B cell (primary cell): Measurements from ENCODE around the gene MAP3K13. TPM values are rescaled to one million over a fixed set of nuclear protein-coding genes. Genes with fewer than 3 reads are reported as not detected.

Experiments used
- ATAC-seq: fragments of 200-7000 bp; cut with Tn5 transposase; one replicate; pipeline ENCODE4 v1.10.0; 2021; ENCODE audit warnings: low read depth, mild to moderate bottlenecking, moderate number of reproducible peaks, moderate library complexity
- CTCF ChIA-PET: fragments of 350-600 bp; sonication (Branson Sonifier 250); formaldehyde crosslinking; loops from one replicate; lab custom pipeline; 2021; ENCODE audit warnings: antibody characterized with exemption, inconsistent platforms; lab: Charles Lee
- POLR2A ChIA-PET: fragments of 350-600 bp; sonication (Branson Sonifier 250); formaldehyde crosslinking; loops from one replicate; lab custom pipeline; 2021; ENCODE audit warnings: antibody characterized with exemption; lab: Charles Lee
- DNase-seq: peaks from one replicate; pipeline ENCODE4 v3.0.0; 2013
- H2AFZ ChIP-seq: 2 replicates; pipeline ENCODE4 v1.6.1; 2012; ENCODE audit warnings: mild to moderate bottlenecking, low read depth, low read length; ENCODE audit not compliant: insufficient read depth, poor library complexity, severe bottlenecking
- H3K27ac ChIP-seq, 2 donors: 1 replicate in 1 of 2; 2 replicates in 1 of 2; pipeline ENCODE4 v1.5.1; 2012 to 2013; ENCODE audit warnings: low read length in 2 of 2, mild to moderate bottlenecking in 2 of 2, moderate library complexity in 1 of 2
- H3K27me3 ChIP-seq, 4 experiments: fragments of 200-600 bp in 1 of 4; sonication (generic) in 1 of 4; replicated peaks in 1 of 4; 1 replicate in 2 of 4; 2 replicates in 2 of 4; pipeline versions ENCODE4 v1.6.1 to v1.7.0; 2013 to 2016; ENCODE audit warnings: low read length in 3 of 4, mild to moderate bottlenecking in 2 of 4, mixed read lengths in 1 of 4, moderate library complexity in 1 of 4; ENCODE audit not compliant: insufficient read depth in 4 of 4, control insufficient read depth in 3 of 4; ENCODE audit errors: control extremely low read depth in 1 of 4
- H3K36me3 ChIP-seq, 2 experiments: replicated peaks in 1 of 2; 1 replicate in 1 of 2; 2 replicates in 1 of 2; pipeline versions ENCODE4 v1.6.1 to v1.7.1; 2013; ENCODE audit warnings: low read length in 1 of 2; ENCODE audit not compliant: insufficient read depth in 2 of 2, control insufficient read depth in 1 of 2; ENCODE audit errors: control extremely low read depth in 1 of 2, extremely low read depth in 1 of 2
- H3K4me1 ChIP-seq, 2 donors: fragments of 200-600 bp in 1 of 2; sonication (generic) in 1 of 2; 1 replicate in 1 of 2; 2 replicates in 1 of 2; pipeline versions ENCODE4 v1.5.1 to v1.6.1; 2013 to 2017; ENCODE audit warnings: low read length in 2 of 2; ENCODE audit not compliant: control insufficient read depth in 2 of 2, insufficient read depth in 2 of 2
- H3K4me2 ChIP-seq: replicated peaks from 2 replicates; pipeline ENCODE3; 2012; ENCODE audit warnings: mild to moderate bottlenecking, low read depth, low read length; ENCODE audit not compliant: poor library complexity, severe bottlenecking
- H3K4me3 ChIP-seq, 5 experiments: fragments of 200-600 bp in 1 of 5; sonication (generic) in 1 of 5; 1 replicate in 3 of 5; 2 replicates in 2 of 5; pipeline versions ENCODE4 v1.5.1 to v1.7.0; 2011 to 2016; ENCODE audit warnings: low read length in 4 of 5, mild to moderate bottlenecking in 4 of 5, low read depth in 2 of 5, control low read depth in 1 of 5, moderate library complexity in 1 of 5; ENCODE audit not compliant: insufficient read depth in 1 of 5; ENCODE audit errors: control extremely low read depth in 1 of 5, extremely low read depth in 1 of 5
- H3K79me2 ChIP-seq: fragments of 200-600 bp; sonication (generic); one replicate; pipeline ENCODE4 v1.6.0; 2016; ENCODE audit warnings: low read length; ENCODE audit not compliant: control insufficient read depth, insufficient read depth
- H3K9ac ChIP-seq: fragments of 200-600 bp; sonication (generic); 2 replicates; pipeline ENCODE4 v1.6.1; 2017; ENCODE audit warnings: mild to moderate bottlenecking, low read length, moderate library complexity
- H3K9me3 ChIP-seq, 3 donors: one replicate each; pipeline versions ENCODE4 v1.6.1 to v1.7.1; 2013; ENCODE audit warnings: low read length in 2 of 3; ENCODE audit not compliant: control insufficient read depth in 2 of 3, insufficient read depth in 1 of 3; ENCODE audit errors: control extremely low read depth in 1 of 3
- H4K20me1 ChIP-seq: 2 replicates; pipeline ENCODE4 v1.6.0; 2012; ENCODE audit warnings: mild to moderate bottlenecking, low read length; ENCODE audit not compliant: insufficient read depth, control insufficient read depth, poor library complexity, severe bottlenecking
- H3K27ac Mint-ChIP-seq: one replicate; pipeline ENCODE4 v1.8.0; 2021; ENCODE audit warnings: mixed read lengths
- H3K27me3 Mint-ChIP-seq: one replicate; pipeline ENCODE4 v1.8.0; 2021; ENCODE audit warnings: mixed read lengths
- H3K4me1 Mint-ChIP-seq: one replicate; pipeline ENCODE4 v1.8.0; 2021; ENCODE audit warnings: mixed read lengths
- H3K4me3 Mint-ChIP-seq: one replicate; pipeline ENCODE4 v1.8.0; 2021; ENCODE audit warnings: mixed read lengths
- H3K9me3 Mint-ChIP-seq: one replicate; pipeline ENCODE4 v1.8.0; 2022; ENCODE audit warnings: mixed read lengths; ENCODE audit not compliant: insufficient read depth
- CTCF ChIP-seq: fragments of 200-600 bp; IDR thresholded peaks from one replicate; pipeline ENCODE4 v1.8.0; 2022; ENCODE audit warnings: antibody characterized with exemption, mild to moderate bottlenecking
- EZH2 ChIP-seq: IDR thresholded peaks from 2 replicates; pipeline ENCODE4 v1.6.1; 2012; ENCODE audit warnings: borderline replicate concordance, low read depth, mild to moderate bottlenecking, moderate library complexity, low read length; ENCODE audit not compliant: insufficient read depth, poor library complexity, severe bottlenecking
- WGBS: methylation state at CpG from one replicate; pipeline ENCODE4 v1.1.5; 2013; ENCODE audit warnings: missing lambda C conversion rate; ENCODE audit not compliant: insufficient coverage; 5-methylcytosine and 5-hydroxymethylcytosine counted together
- intact Hi-C: fragments of 100-400 bp; cut with micrococcal nuclease; formaldehyde crosslinking; loops from one replicate; pipeline ENCODE4 v1.10.0; 2022
- polyA plus RNA-seq: library from polyadenylated mRNA; depleted of rRNA; stranded (reverse); fragments of >200 nt; gene quantifications from 2 replicates; pipeline ENCODE4 v1.2.3, GENCODE V29; 2012
- total RNA-seq, 2 donors: library from RNA; stranded (reverse); fragments of 120-200 nt in 1 of 2; gene quantifications; 1 replicate in 1 of 2; 2 replicates in 1 of 2; pipeline versions ENCODE4 v1.2.3 to v1.2.4, GENCODE V29; 2013 to 2022

Gene MAP3K13
- total and polyA plus RNA-seq, 2 donors (not counting 1 experiment from before 2014, with no cell fraction given): 5.7 to 9.2 TPM

GRCh38 chr3:185403002-185403401, 40.1 kb downstream of the MAP3K13 start:
- Mint-ChIP-seq H3K4me1 (no peaks in the 10 kb centered on the region), H3K27me3 (peaks cover 11% of the 10 kb centered on the region), H3K27ac (no peak overlapping the region), H3K4me3 (no peak overlapping the region), H3K9me3 (no peaks in the 10 kb centered on the region)
- no peak overlapping the region for H3K9ac ChIP-seq
- no peaks in the 10 kb centered on the region for H3K9me3 ChIP-seq
- no peak for ATAC-seq
- intact Hi-C loops: no loop called here
- no peaks in the 10 kb centered on the region for H3K36me3 ChIP-seq
- CTCF ChIA-PET: no interaction called here
- no peaks in the 10 kb centered on the region for H3K79me2 ChIP-seq
- TF ChIP-seq EZH2 (no peak), CTCF (no peak)
- H3K4me3 ChIP-seq: no peak overlapping the region
- peaks cover 0 to 3% (median 0%) of the 10 kb centered on the region in 4 experiments for H3K27me3 ChIP-seq
- H4K20me1 ChIP-seq: no peaks in the 10 kb centered on the region
- DNase-seq: no peak
- POLR2A ChIA-PET: no interaction called here
- no peak overlapping the region for H3K4me2 ChIP-seq
- H3K27ac ChIP-seq: no peak overlapping the region
- no peak overlapping the region for H2AFZ ChIP-seq
- no peaks in the 10 kb centered on the region for H3K4me1 ChIP-seq
- no CpG with 5 or more reads among the region's 3 CpGs for WGBS

GRCh38 chr3:185405243-185405642, 42.3 kb downstream of the MAP3K13 start:
- ChIA-PET CTCF (no interaction called here), POLR2A (no interaction called here)
- Histone ChIP-seq H3K27ac (no peak overlapping the region), H2AFZ (no peak overlapping the region), H3K79me2 (no peaks in the 10 kb centered on the region), H3K4me2 (no peak overlapping the region), H3K4me3 (no peak overlapping the region), H3K9ac (no peak overlapping the region), H3K36me3 (no peaks in the 10 kb centered on the region), H3K27me3 (peaks cover 0 to 6% (median 0%) of the 10 kb centered on the region in 4 experiments), H3K9me3 (no peaks in the 10 kb centered on the region), H4K20me1 (no peaks in the 10 kb centered on the region), H3K4me1 (no peaks in the 10 kb centered on the region)
- 100% methylated on average over 1 of the region's 4 CpGs for WGBS
- TF ChIP-seq CTCF (no peak), EZH2 (no peak)
- Mint-ChIP-seq H3K4me3 (no peak overlapping the region), H3K27ac (no peak overlapping the region), H3K4me1 (no peaks in the 10 kb centered on the region), H3K27me3 (peaks cover 17% of the 10 kb centered on the region), H3K9me3 (no peaks in the 10 kb centered on the region)
- intact Hi-C loops: no loop called here
- DNase-seq: no peak
- ATAC-seq: no peak
